Measurements from ENCODE around the gene VAC14.

GRCh38 chr16:70680495-70681381 lies 120.2 kb downstream of the VAC14 start:
- TF ChIP-seq CEBPB (IDR thresholded peaks at IDR 0.05) (no peak), POLR2A (IDR thresholded peaks at IDR 0.05; ENCODE audit: low read length) (no peak), CTCF (IDR thresholded peaks at IDR 0.05) (no peak), NR3C1 (IDR thresholded peaks at IDR 0.05) (no peak), MYC (IDR thresholded peaks at IDR 0.05; ENCODE audit: borderline replicate concordance, low read length) (no peak), E2F6 (IDR thresholded peaks at IDR 0.05; ENCODE audit: borderline replicate concordance, low read depth) (no peak), NFE2L2 (conservative IDR thresholded peaks at IDR 0.05; ENCODE audit: low read length) (no peak), HMGXB4 (CRISPR knock-in tag; IDR thresholded peaks at IDR 0.05; ENCODE audit: borderline replicate concordance) (no peak)
- TF ChIP-seq, protein P1, sequence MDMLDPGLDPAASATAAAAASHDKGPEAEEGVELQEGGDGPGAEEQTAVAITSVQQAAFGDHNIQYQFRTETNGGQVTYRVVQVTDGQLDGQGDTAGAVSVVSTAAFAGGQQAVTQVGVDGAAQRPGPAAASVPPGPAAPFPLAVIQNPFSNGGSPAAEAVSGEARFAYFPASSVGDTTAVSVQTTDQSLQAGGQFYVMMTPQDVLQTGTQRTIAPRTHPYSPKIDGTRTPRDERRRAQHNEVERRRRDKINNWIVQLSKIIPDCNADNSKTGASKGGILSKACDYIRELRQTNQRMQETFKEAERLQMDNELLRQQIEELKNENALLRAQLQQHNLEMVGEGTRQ (IDR thresholded peaks at IDR 0.05) = no peak
- TF ChIP-seq, protein P2, sequence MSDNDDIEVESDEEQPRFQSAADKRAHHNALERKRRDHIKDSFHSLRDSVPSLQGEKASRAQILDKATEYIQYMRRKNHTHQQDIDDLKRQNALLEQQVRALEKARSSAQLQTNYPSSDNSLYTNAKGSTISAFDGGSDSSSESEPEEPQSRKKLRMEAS (IDR thresholded peaks at IDR 0.05) = no peak

Measured in A549 (cell line).